H9 (cell line): ENCODE measurements around the gene SPTA1. TPM values are rescaled to one million over a fixed set of nuclear protein-coding genes. Genes with fewer than 3 reads are reported as not detected.

Experiments used
- DNase-seq: peaks from one replicate; pipeline ENCODE4 v3.0.0-alpha.2; 2017
- H2AFZ ChIP-seq: one replicate; pipeline ENCODE4 v1.6.1; 2013; ENCODE audit warnings: mild to moderate bottlenecking, low read length, control low read depth, moderate library complexity
- H2AK5ac ChIP-seq: 2 replicates; pipeline ENCODE4 v1.6.1; 2013; ENCODE audit warnings: low read length, control low read depth, mixed read lengths; ENCODE audit not compliant: insufficient read length
- H2BK120ac ChIP-seq: one replicate; pipeline ENCODE4 v1.6.1; 2013; ENCODE audit warnings: low read depth, mild to moderate bottlenecking, low read length, control low read depth, inconsistent platforms; ENCODE audit not compliant: poor library complexity, severe bottlenecking
- H2BK12ac ChIP-seq: 2 replicates; pipeline ENCODE4 v1.6.1; 2013; ENCODE audit warnings: low read length, control low read depth, mixed read lengths, low read depth; ENCODE audit not compliant: insufficient read length
- H2BK15ac ChIP-seq: 2 replicates; pipeline ENCODE4 v1.6.1; 2013; ENCODE audit warnings: low read depth, low read length, control low read depth
- H2BK20ac ChIP-seq: one replicate; pipeline ENCODE4 v1.6.1; 2013; ENCODE audit warnings: low read depth, mild to moderate bottlenecking, low read length, control low read depth, inconsistent platforms; ENCODE audit not compliant: poor library complexity, severe bottlenecking
- H2BK5ac ChIP-seq: 2 replicates; pipeline ENCODE4 v1.6.1; 2013; ENCODE audit warnings: low read length, control low read depth, mixed read lengths; ENCODE audit not compliant: insufficient read length
- H3K14ac ChIP-seq: 2 replicates; pipeline ENCODE4 v1.6.1; 2013; ENCODE audit warnings: low read length, control low read depth; ENCODE audit not compliant: insufficient read depth
- H3K18ac ChIP-seq: 2 replicates; pipeline ENCODE4 v1.6.1; 2013; ENCODE audit warnings: low read depth, mild to moderate bottlenecking, mixed read lengths, low read length, control low read depth; ENCODE audit not compliant: insufficient read length
- H3K23ac ChIP-seq: 2 replicates; pipeline ENCODE4 v1.6.1; 2013; ENCODE audit warnings: low read length, control low read depth, mixed read lengths, low read depth; ENCODE audit not compliant: insufficient read length
- H3K23me2 ChIP-seq: 2 replicates; pipeline ENCODE4 v1.6.1; 2013; ENCODE audit warnings: low read depth, mild to moderate bottlenecking, mixed read lengths, low read length, control low read depth; ENCODE audit not compliant: insufficient read length, poor library complexity, severe bottlenecking
- H3K27ac ChIP-seq: 2 replicates; pipeline ENCODE4 v1.5.1; 2013; ENCODE audit warnings: low read length, control low read depth, mixed read lengths, low read depth; ENCODE audit not compliant: insufficient read length
- H3K27me3 ChIP-seq: 2 replicates; pipeline ENCODE4 v1.6.1; 2013; ENCODE audit warnings: low read length, control low read depth, inconsistent platforms; ENCODE audit not compliant: insufficient read depth
- H3K4ac ChIP-seq: 2 replicates; pipeline ENCODE4 v1.6.1; 2013; ENCODE audit warnings: low read depth, mild to moderate bottlenecking, control low read depth, inconsistent platforms, low read length, moderate library complexity
- H3K4me1 ChIP-seq: 2 replicates; pipeline ENCODE4 v1.6.1; 2013; ENCODE audit warnings: low read length, control low read depth, inconsistent platforms; ENCODE audit not compliant: insufficient read depth
- H3K4me2 ChIP-seq: 2 replicates; pipeline ENCODE4 v1.6.1; 2013; ENCODE audit warnings: low read length, control low read depth, mixed read lengths; ENCODE audit not compliant: insufficient read length, insufficient read depth
- H3K56ac ChIP-seq: 2 replicates; pipeline ENCODE4 v1.6.1; 2013; ENCODE audit warnings: low read depth, mild to moderate bottlenecking, mixed read lengths, low read length, control low read depth; ENCODE audit not compliant: insufficient read length
- H3K79me1 ChIP-seq: 2 replicates; pipeline ENCODE4 v1.6.1; 2013; ENCODE audit warnings: low read depth, mild to moderate bottlenecking, moderate library complexity, low read length, control low read depth, inconsistent platforms; ENCODE audit not compliant: insufficient read depth, poor library complexity, severe bottlenecking
- H3K79me2 ChIP-seq: 2 replicates; pipeline ENCODE4 v1.6.1; 2013; ENCODE audit warnings: low read length, control low read depth, inconsistent platforms; ENCODE audit not compliant: insufficient read depth
- H3K9ac ChIP-seq: 2 replicates; pipeline ENCODE4 v1.6.1; 2013; ENCODE audit warnings: low read length, control low read depth, mixed read lengths; ENCODE audit not compliant: insufficient read length; ENCODE audit errors: extremely low read depth
- H3K9me3 ChIP-seq: one replicate; pipeline ENCODE4 v1.6.1; 2013; ENCODE audit warnings: low read depth, low read length, inconsistent platforms; ENCODE audit not compliant: control insufficient read depth
- H3T11ph ChIP-seq: one replicate; pipeline ENCODE4 v1.6.1; 2013; ENCODE audit warnings: mild to moderate bottlenecking, low read length, control low read depth, inconsistent platforms
- H4K20me1 ChIP-seq: one replicate; pipeline ENCODE4 v1.6.1; 2013; ENCODE audit not compliant: control insufficient read depth, insufficient read length, insufficient read depth
- H4K5ac ChIP-seq: 2 replicates; pipeline ENCODE4 v1.6.1; 2013; ENCODE audit warnings: low read depth, mild to moderate bottlenecking, mixed read lengths, low read length, control low read depth; ENCODE audit not compliant: insufficient read length
- H4K8ac ChIP-seq: replicated peaks from 2 replicates; pipeline ENCODE4 v1.6.1; 2013; ENCODE audit warnings: low read length, control low read depth, mixed read lengths, low read depth; ENCODE audit not compliant: insufficient read length
- H4K91ac ChIP-seq: 2 replicates; pipeline ENCODE4 v1.6.1; 2013; ENCODE audit warnings: low read depth, mild to moderate bottlenecking, moderate library complexity, mixed read lengths, low read length, control low read depth; ENCODE audit not compliant: insufficient read length
- H3K27ac Mint-ChIP-seq, 3 experiments: 2 replicates in 2 of 3; 3 replicates in 1 of 3; pipeline ENCODE4 v1.8.0; 2020 to 2021; ENCODE audit warnings: mixed read lengths in 3 of 3, mild to moderate bottlenecking in 1 of 3, moderate library complexity in 1 of 3
- H3K27me3 Mint-ChIP-seq: 2 replicates; pipeline ENCODE4 v1.8.0; 2021; ENCODE audit warnings: low read depth, mild to moderate bottlenecking, moderate library complexity, mixed read lengths
- H3K36me3 Mint-ChIP-seq, 3 experiments: 2 replicates in 2 of 3; 3 replicates in 1 of 3; pipeline ENCODE4 v1.8.0; 2020 to 2021; ENCODE audit warnings: low read depth in 3 of 3, mixed read lengths in 3 of 3; ENCODE audit not compliant: insufficient read depth in 1 of 3
- H3K4me1 Mint-ChIP-seq, 2 experiments: 2 replicates each; pipeline ENCODE4 v1.8.0; 2020; ENCODE audit warnings: mixed read lengths in 2 of 2
- H3K4me3 Mint-ChIP-seq, 2 experiments: 2 replicates in 1 of 2; 3 replicates in 1 of 2; pipeline ENCODE4 v1.8.0; 2020 to 2021; ENCODE audit warnings: mild to moderate bottlenecking in 2 of 2, mixed read lengths in 2 of 2, moderate library complexity in 1 of 2
- H3K9me3 Mint-ChIP-seq, 2 experiments: 2 replicates in 1 of 2; 3 replicates in 1 of 2; pipeline ENCODE4 v1.8.0; 2020; ENCODE audit warnings: mild to moderate bottlenecking in 2 of 2, mixed read lengths in 2 of 2, moderate library complexity in 1 of 2
- CTCF ChIP-seq: fragments of 200-600 bp; sonication (generic); conservative IDR thresholded peaks from 3 replicates; pipeline ENCODE4 v1.8.0; 2021; ENCODE audit warnings: antibody characterized with exemption, mild to moderate bottlenecking
- WGBS: extraction: QIAGEN DNeasy Blood & Tissue Kit; methylation state at CpG from one replicate; pipeline ENCODE4 v1.1.7; 2013; ENCODE audit warnings: missing lambda C conversion rate, low lambda C conversion rate, mixed read lengths; ENCODE audit not compliant: insufficient read length; ENCODE audit errors: extremely low coverage; 5-methylcytosine and 5-hydroxymethylcytosine counted together
- total RNA-seq: library from RNA; stranded (reverse); gene quantifications from 2 replicates; pipeline ENCODE4 v1.2.1, GENCODE V29; 2021

The SPTA1 gene
- total RNA-seq, 1 experiment from 2014 or later: not detected

- Histone ChIP-seq H4K20me1 (no peaks in the 10 kb centered on the region), H3K9ac (no peak overlapping the region), H2BK12ac (no peak overlapping the region), H3K9me3 (no peaks in the 10 kb centered on the region), H2BK5ac (no peak overlapping the region), H3K14ac (no peak overlapping the region), H3K56ac (no peak overlapping the region), H3K4me2 (no peak overlapping the region), H2AK5ac (no peak overlapping the region), H3K27me3 (no peaks in the 10 kb centered on the region), H2AFZ (no peak overlapping the region), H3T11ph (no peak overlapping the region), H4K5ac (no peak overlapping the region), H2BK120ac (no peak overlapping the region), H3K79me2 (no peaks in the 10 kb centered on the region), H3K18ac (no peak overlapping the region), H3K79me1 (no peaks in the 10 kb centered on the region), H2BK15ac (no peak overlapping the region), H4K8ac (no peak overlapping the region), H3K23ac (no peak overlapping the region), H3K4ac (no peak overlapping the region), H4K91ac (no peak overlapping the region), H2BK20ac (no peak overlapping the region), H3K27ac (no peak overlapping the region), H3K4me1 (no peaks in the 10 kb centered on the region), H3K23me2 (no peaks in the 10 kb centered on the region)
- TF ChIP-seq CTCF: no peak
- no peak overlapping the region for H3K4me3 Mint-ChIP-seq
- DNase-seq: no peak
- H3K4me1 Mint-ChIP-seq: no peaks in the 10 kb centered on the region
- no peaks in the 10 kb centered on the region; the same call in 1 of the 2 replicates for H3K27me3 Mint-ChIP-seq
- no peaks in the 10 kb centered on the region for H3K9me3 Mint-ChIP-seq
- WGBS: no CpG with 5 or more reads among the region's 1 CpG
- no peak overlapping the region for H3K27ac Mint-ChIP-seq
- no peaks in the 10 kb centered on the region for H3K36me3 Mint-ChIP-seq
These were observed 29.8 kb upstream of the SPTA1 start for GRCh38 chr1:158716335-158716734.
